HEK293 (cell line): ENCODE results near the gene LRPPRC.

ENCODE experiments used
- BCL11A ChIP-seq: fragments of 450-650 bp; formaldehyde crosslinking; IDR thresholded peaks from 2 replicates; pipeline ENCODE4 v1.5.1; 2016; ENCODE audit warnings: low read depth, missing biosample characterization, missing genetic modification characterization
- CTCF ChIP-seq: fragments of 450-650 bp; formaldehyde crosslinking; IDR thresholded peaks from 2 replicates; pipeline ENCODE4 v1.5.1; 2016; ENCODE audit warnings: missing biosample characterization, missing genetic modification characterization
- GLI2 ChIP-seq: fragments of 450-650 bp; formaldehyde crosslinking; IDR thresholded peaks from 2 replicates; pipeline ENCODE4; 2017; ENCODE audit warnings: missing biosample characterization, missing genetic modification characterization, low read depth, borderline replicate concordance
- PBX3 ChIP-seq: sonication (generic); formaldehyde crosslinking; IDR thresholded peaks from 2 replicates; pipeline ENCODE4 v1.8.1; 2022; ENCODE audit warnings: mild to moderate bottlenecking, moderate library complexity, missing genetic modification reagents
- REST ChIP-seq: fragments of 450-650 bp; formaldehyde crosslinking; IDR thresholded peaks from 2 replicates; pipeline ENCODE4 v1.5.1; 2016; ENCODE audit warnings: missing biosample characterization, missing genetic modification characterization
- ZNF23 ChIP-seq: fragments of 450-650 bp; formaldehyde crosslinking; IDR thresholded peaks from 2 replicates; pipeline ENCODE4 v1.5.1; 2016; ENCODE audit warnings: missing biosample characterization, missing genetic modification characterization, borderline replicate concordance
- ZNF24 ChIP-seq: fragments of 450-650 bp; formaldehyde crosslinking; IDR thresholded peaks from 2 replicates; pipeline ENCODE4 v1.5.1; 2016; ENCODE audit warnings: missing biosample characterization, missing genetic modification characterization
- ZNF274 ChIP-seq, 2 experiments: fragments of 200-500 bp in 1 of 2; fragments of 450-650 bp in 1 of 2; sonication (Bioruptor generic) in 1 of 2; formaldehyde crosslinking in 1 of 2; IDR thresholded peaks; 2 replicates each; pipeline versions ENCODE4 v1.5.1 to v1.6.1; 2014 to 2016; ENCODE audit warnings: borderline replicate concordance in 1 of 2, inconsistent platforms in 1 of 2, low read length in 1 of 2, missing biosample characterization in 1 of 2, missing genetic modification characterization in 1 of 2
- ZNF518A ChIP-seq: fragments of 450-650 bp; formaldehyde crosslinking; conservative IDR thresholded peaks from 2 replicates; pipeline ENCODE4 v1.5.1; 2016; ENCODE audit warnings: low read depth, missing biosample characterization, missing genetic modification characterization
- ZNF677 ChIP-seq: fragments of 450-650 bp; IDR thresholded peaks from 2 replicates; pipeline ENCODE4 v1.5.0; 2018; ENCODE audit warnings: missing biosample characterization, mild to moderate bottlenecking, missing genetic modification characterization, moderate library complexity
- ZNF707 ChIP-seq: fragments of 450-650 bp; formaldehyde crosslinking; IDR thresholded peaks from 2 replicates; pipeline ENCODE4 v1.5.1; 2016; ENCODE audit warnings: missing biosample characterization, missing genetic modification characterization
- ZXDB ChIP-seq: fragments of 450-650 bp; formaldehyde crosslinking; IDR thresholded peaks from 2 replicates; pipeline ENCODE4 v1.5.1; 2016; ENCODE audit warnings: missing biosample characterization, missing genetic modification characterization

GRCh38 chr2:44037221-44037620 is 41.4 kb upstream of the LRPPRC start:
- TF ChIP-seq ZNF274 (IDR thresholded peaks at IDR 0.05; ENCODE audit: low read length) (no peak), ZNF274 (tag by site-specific recombination; IDR thresholded peaks at IDR 0.05; ENCODE audit: borderline replicate concordance) (no peak), CTCF (tag by site-specific recombination) (no peak), ZNF23 (tag by site-specific recombination) (no peak), ZNF707 (tag by site-specific recombination) (no peak), PBX3 (CRISPR knock-in tag) (no peak), ZNF677 (tag by site-specific recombination) (no peak), REST (tag by site-specific recombination) (no peak), BCL11A (no peak), GLI2 (tag by site-specific recombination) (no peak), ZNF24 (no peak), ZXDB (tag by site-specific recombination) (no peak), ZNF518A (tag by site-specific recombination) (no peak)
